Mucosa of gallbladder (tissue), 1 donor: ENCODE results near the gene FAM83F. TPM values are rescaled to one million over a fixed set of nuclear protein-coding genes. Genes with fewer than 3 reads are reported as not detected.
"Not testable (repeated sequence)": the region's sequence is repeated elsewhere in the genome, so short reads cannot be mapped to it uniquely, and the experiment has no call there.

ENCODE experiments used
- DNase-seq: peaks from one replicate; pipeline ENCODE4 v3.0.0-alpha.2; 2020; ENCODE audit warnings: low spot score
- total RNA-seq: library from RNA; stranded (reverse); gene quantifications from one replicate; pipeline ENCODE4 v1.2.1, GENCODE V29; 2021
- donor health status: DM: no; HTN: no; CAD: no.

The FAM83F gene
- total RNA-seq, 1 donor from 2014 or later = 12.1 TPM

GRCh38 chr22:39992894-39993293 lies 1.9 kb upstream of the FAM83F start:
- not testable (repeated sequence) for DNase-seq

GRCh38 chr22:39994041-39994565 lies 651 bp upstream of the FAM83F start:
- DNase-seq = no peak

- DNase-seq = no peak
Observed at GRCh38 chr22:39995393-39996252, 869 bp downstream of the FAM83F start.

GRCh38 chr22:39996732-39997131 lies 2.0 kb downstream of the FAM83F start:
- DNase-seq = no peak

- no peak for DNase-seq
Observed at GRCh38 chr22:39997421-39997820, 2.7 kb downstream of the FAM83F start.

GRCh38 chr22:39997939-39998726 lies 3.4 kb downstream of the FAM83F start:
- DNase-seq = peak; percentile 71

GRCh38 chr22:39999144-39999757 lies 4.5 kb downstream of the FAM83F start:
- no peak for DNase-seq

GRCh38 chr22:40000171-40000570 lies 5.4 kb downstream of the FAM83F start:
- no peak for DNase-seq

- DNase-seq = no peak
Observed at GRCh38 chr22:40001106-40001505, 6.4 kb downstream of the FAM83F start.

GRCh38 chr22:40001800-40002577 lies 7.2 kb downstream of the FAM83F start:
- no peak for DNase-seq

- no peak for DNase-seq
Observed at GRCh38 chr22:40002935-40003715, 8.4 kb downstream of the FAM83F start.

GRCh38 chr22:40004836-40005235 lies 10.1 kb downstream of the FAM83F start:
- no peak for DNase-seq

- DNase-seq = no peak
Observed at GRCh38 chr22:40006641-40007040, 11.9 kb downstream of the FAM83F start.

GRCh38 chr22:40007853-40008710 lies 13.3 kb downstream of the FAM83F start:
- DNase-seq = no peak

GRCh38 chr22:40008726-40009291 lies 14.1 kb downstream of the FAM83F start:
- no peak for DNase-seq

GRCh38 chr22:40009292-40009774 lies 14.6 kb downstream of the FAM83F start:
- no peak for DNase-seq

GRCh38 chr22:40009951-40010671 lies 15.4 kb downstream of the FAM83F start:
- peak; percentile 39 for DNase-seq

GRCh38 chr22:40010746-40011145 lies 16.0 kb downstream of the FAM83F start:
- DNase-seq = no peak
